Measurements from ENCODE around the gene WDR70.
"Not testable (repeated sequence)": the region's sequence is repeated elsewhere in the genome, so short reads cannot be mapped to it uniquely, and the experiment has no call there.

Gene WDR70

DNA sequence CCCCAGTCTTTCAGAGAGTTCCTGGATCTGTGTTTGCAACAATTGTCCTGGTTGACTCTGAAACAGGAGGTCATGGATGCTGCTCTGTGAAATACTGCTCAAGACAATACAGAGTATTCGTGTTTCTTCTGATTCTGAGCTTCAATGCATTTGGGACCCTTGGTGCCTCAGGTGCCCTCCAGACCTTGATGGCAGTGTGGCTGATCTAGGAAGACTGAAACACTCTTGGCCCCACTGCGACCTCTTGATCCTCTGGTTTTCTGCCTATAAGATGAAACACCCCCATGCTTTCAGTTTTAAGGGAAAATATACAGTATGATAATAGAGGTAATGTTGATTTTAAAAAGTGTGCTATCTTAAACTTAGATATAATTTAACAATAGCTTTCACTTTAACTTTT lies 393.1 kb downstream of the WDR70 start:
- Mint-ChIP-seq H3K4me3 (no peak overlapping the region), H3K9me3 (peaks cover 12% of the 10 kb centered on the region), H3K27ac (no peak overlapping the region), H3K36me3 (ENCODE audit: low read depth) (no peaks in the 10 kb centered on the region), H3K27me3 (ENCODE audit: low read depth) (peaks cover 3% of the 10 kb centered on the region), H3K4me1 (peaks cover 16% of the 10 kb centered on the region)
- TF ChIP-seq, protein P1, sequence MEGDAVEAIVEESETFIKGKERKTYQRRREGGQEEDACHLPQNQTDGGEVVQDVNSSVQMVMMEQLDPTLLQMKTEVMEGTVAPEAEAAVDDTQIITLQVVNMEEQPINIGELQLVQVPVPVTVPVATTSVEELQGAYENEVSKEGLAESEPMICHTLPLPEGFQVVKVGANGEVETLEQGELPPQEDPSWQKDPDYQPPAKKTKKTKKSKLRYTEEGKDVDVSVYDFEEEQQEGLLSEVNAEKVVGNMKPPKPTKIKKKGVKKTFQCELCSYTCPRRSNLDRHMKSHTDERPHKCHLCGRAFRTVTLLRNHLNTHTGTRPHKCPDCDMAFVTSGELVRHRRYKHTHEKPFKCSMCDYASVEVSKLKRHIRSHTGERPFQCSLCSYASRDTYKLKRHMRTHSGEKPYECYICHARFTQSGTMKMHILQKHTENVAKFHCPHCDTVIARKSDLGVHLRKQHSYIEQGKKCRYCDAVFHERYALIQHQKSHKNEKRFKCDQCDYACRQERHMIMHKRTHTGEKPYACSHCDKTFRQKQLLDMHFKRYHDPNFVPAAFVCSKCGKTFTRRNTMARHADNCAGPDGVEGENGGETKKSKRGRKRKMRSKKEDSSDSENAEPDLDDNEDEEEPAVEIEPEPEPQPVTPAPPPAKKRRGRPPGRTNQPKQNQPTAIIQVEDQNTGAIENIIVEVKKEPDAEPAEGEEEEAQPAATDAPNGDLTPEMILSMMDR (IDR thresholded peaks at IDR 0.05; ENCODE audit: unreplicated experiment in 3 of 3): no peak

DNA sequence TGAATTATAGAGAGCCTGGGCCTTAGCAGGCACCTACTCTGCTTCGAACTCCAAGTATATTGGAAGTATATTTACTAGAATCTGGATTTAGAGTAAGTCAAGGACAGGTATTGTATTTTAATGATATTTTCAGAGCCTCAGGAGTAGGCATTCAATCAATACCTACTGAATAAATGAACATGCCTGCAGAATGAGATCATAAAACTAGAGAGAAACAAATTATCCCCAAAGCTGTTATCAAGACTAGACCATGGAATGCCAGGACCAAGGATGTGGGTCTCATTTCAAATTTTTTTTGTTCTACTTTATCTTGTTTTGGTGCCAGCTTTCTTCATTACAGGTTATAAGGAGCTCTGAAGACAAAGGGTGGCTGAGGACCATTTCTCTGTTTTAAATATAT lies 394.7 kb downstream of the WDR70 start:
- no peak overlapping the region for H3K27ac Mint-ChIP-seq
- H3K27me3 Mint-ChIP-seq (ENCODE audit: low read depth): peaks cover 3% of the 10 kb centered on the region
- no peaks in the 10 kb centered on the region for H3K36me3 Mint-ChIP-seq (ENCODE audit: low read depth)
- H3K9me3 Mint-ChIP-seq: peaks cover 12% of the 10 kb centered on the region
- TF ChIP-seq, protein P1 (IDR thresholded peaks at IDR 0.05; ENCODE audit: unreplicated experiment in 3 of 3): no peak
- peaks cover 16% of the 10 kb centered on the region for H3K4me1 Mint-ChIP-seq
- no peak overlapping the region for H3K4me3 Mint-ChIP-seq

DNA sequence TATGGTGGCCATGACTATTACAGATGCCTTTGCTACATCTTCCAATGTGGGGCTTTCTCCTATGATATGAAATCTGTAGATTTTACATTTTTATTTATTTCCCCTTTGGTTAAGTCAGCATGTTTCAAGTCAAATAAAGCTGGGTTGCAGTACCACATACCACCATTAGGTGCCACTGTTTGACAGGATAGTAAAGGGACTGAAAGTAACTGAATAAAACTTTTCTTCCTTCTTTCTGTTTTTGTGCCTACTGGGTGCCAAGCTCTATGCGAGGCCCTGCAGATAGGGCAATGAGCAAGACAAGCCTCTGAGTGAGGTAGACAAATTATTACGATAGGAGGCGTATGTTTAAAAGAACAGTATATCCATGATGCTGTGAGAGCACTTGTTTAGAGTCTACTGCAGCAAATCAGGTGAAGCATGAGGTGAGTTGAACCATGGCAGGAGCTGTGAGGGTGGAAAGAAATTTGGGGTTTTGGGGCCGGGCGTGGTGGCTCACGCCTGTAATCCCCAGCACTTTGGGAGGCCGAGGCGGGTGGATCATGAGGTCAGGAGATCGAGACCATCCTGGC lies 395.9 kb downstream of the WDR70 start:
- Mint-ChIP-seq H3K9me3 (peaks cover 12% of the 10 kb centered on the region), H3K27ac (no peak overlapping the region), H3K36me3 (ENCODE audit: low read depth) (no peaks in the 10 kb centered on the region), H3K4me3 (no peak overlapping the region), H3K27me3 (ENCODE audit: low read depth) (peaks cover 3% of the 10 kb centered on the region), H3K4me1 (peaks cover 16% of the 10 kb centered on the region)
- TF ChIP-seq, protein P1 (IDR thresholded peaks at IDR 0.05; ENCODE audit: unreplicated experiment in 3 of 3): peak in 2 of 3 experiments; percentile 27 to 45

DNA sequence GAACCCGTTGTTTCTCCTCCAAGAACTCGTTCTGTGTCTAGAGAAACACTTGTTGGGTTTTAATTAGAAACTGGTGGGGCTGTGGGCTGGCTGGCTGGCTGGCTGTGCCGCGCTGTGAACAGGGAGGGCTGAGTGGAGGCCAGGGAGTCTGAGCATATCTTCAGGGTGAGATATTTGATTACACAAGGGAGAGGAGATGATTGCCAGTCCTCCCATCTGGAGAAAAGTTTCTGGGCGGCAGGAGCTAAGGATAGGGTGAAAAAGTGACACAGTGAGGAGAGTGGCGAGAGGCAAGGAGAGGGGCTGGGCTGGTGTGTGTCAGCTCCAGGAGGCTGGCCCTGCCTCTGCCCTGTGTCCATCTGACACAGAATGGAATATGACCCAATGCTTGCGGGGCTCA lies 397.7 kb downstream of the WDR70 start:
- H3K27ac Mint-ChIP-seq: peak overlapping the region in 2 of 3 experiments; percentile 29 to 72
- no peaks in the 10 kb centered on the region for H3K36me3 Mint-ChIP-seq (ENCODE audit: low read depth)
- peaks cover 3% of the 10 kb centered on the region for H3K27me3 Mint-ChIP-seq (ENCODE audit: low read depth)

DNA sequence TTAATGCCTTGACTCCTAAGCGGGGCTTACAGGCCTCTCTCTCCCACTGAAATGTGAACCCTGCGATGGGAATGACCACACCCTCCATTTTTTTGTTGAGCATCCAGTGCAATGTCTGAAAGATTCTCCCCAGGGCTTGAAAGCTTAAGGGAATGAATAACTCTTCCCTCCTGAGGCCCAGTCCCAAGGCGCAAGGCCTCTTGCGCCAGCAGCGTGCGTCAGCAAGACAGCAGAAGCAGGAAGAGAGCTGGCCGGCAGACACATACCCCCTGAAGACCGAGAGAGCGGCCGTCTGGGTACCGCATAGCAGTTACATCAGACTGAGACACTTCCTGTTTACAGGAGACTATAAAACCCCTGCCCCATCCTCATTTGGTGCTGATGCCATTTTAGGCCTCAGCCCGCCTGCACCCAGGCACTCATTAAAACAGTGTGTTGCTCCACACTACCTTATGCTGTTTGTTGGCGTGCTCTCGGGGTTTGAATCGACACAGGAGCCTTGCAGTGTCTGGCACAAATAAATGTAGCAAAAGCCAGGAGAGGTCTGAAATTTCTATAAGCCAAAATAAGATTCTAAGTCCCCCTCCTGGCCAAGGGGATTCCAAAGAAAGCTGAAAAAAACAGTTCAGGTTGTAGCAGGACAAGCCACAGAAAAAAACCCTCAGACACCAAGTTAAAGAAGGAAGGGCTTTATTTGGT lies 398.5 kb downstream of the WDR70 start:
- Mint-ChIP-seq H3K9me3 (peaks cover 12% of the 10 kb centered on the region), H3K27ac (no peak overlapping the region), H3K4me1 (peaks cover 5% of the 10 kb centered on the region), H3K27me3 (ENCODE audit: low read depth) (no peaks in the 10 kb centered on the region), H3K4me3 (no peak overlapping the region), H3K36me3 (ENCODE audit: low read depth) (no peaks in the 10 kb centered on the region)
- TF ChIP-seq, protein P1 (IDR thresholded peaks at IDR 0.05; ENCODE audit: unreplicated experiment in 3 of 3): no peak

More for the DNA sequence above, 397.7 kb downstream of the WDR70 start:
- TF ChIP-seq, protein P1 (IDR thresholded peaks at IDR 0.05; ENCODE audit: unreplicated experiment in 3 of 3): no peak
- peaks cover 12% of the 10 kb centered on the region for H3K9me3 Mint-ChIP-seq
- peaks cover 7% of the 10 kb centered on the region for H3K4me1 Mint-ChIP-seq
- H3K4me3 Mint-ChIP-seq: no peak overlapping the region

DNA sequence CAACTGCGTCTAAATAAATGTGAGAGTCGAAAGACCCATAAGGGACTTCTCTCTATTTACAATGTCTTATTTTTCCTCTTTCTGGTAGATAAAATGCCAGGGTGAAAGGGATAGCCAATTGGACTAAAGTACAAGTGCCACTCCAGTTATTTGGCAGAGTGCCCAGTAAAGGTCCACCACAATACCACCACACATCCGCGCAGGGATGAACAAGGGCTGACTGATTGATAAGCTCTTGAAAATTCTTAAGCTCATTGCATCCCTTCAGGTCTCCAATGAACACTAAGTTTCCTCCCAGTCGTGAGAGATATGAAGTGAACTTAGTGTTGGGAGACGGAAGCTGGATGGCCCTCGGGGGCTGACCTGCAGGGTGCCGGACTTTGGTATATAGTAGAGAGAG lies 402.3 kb downstream of the WDR70 start:
- H3K4me3 Mint-ChIP-seq; H3K27me3 Mint-ChIP-seq (ENCODE audit: low read depth); H3K9me3 Mint-ChIP-seq; H3K36me3 Mint-ChIP-seq (ENCODE audit: low read depth); H3K4me1 Mint-ChIP-seq; H3K27ac Mint-ChIP-seq: not testable (repeated sequence)

Measured in nephron (organoid).